CD14-positive monocyte (primary cell): ENCODE results near the gene ATP6AP1. TPM values are rescaled to one million over a fixed set of nuclear protein-coding genes. Genes with fewer than 3 reads are reported as not detected.
A peak's percentile ranks its signal among the peaks of the same experiment; 100 is the strongest.

Experiments
- DNase-seq, 3 donors: peaks; one replicate each; pipeline ENCODE4 v3.0.0-alpha.2; 2011 to 2022
- H2AFZ ChIP-seq: 2 replicates; pipeline ENCODE4 v1.6.0; 2012; ENCODE audit warnings: mild to moderate bottlenecking, low read depth, low read length, inconsistent platforms; ENCODE audit not compliant: insufficient read depth, poor library complexity, severe bottlenecking
- H3K27ac ChIP-seq, 2 donors: 1 replicate in 1 of 2; 2 replicates in 1 of 2; pipeline ENCODE4 v1.5.1; 2012 to 2013; ENCODE audit warnings: low read length in 2 of 2, control low read depth in 1 of 2, inconsistent platforms in 1 of 2, low read depth in 1 of 2, mild to moderate bottlenecking in 1 of 2
- H3K27me3 ChIP-seq, 2 donors: one replicate each; pipeline versions ENCODE4 v1.6.0 to v1.6.1; 2011 to 2013; ENCODE audit warnings: low read length in 2 of 2; ENCODE audit not compliant: control insufficient read depth in 2 of 2, insufficient read depth in 2 of 2
- H3K36me3 ChIP-seq, 2 donors: replicated peaks in 1 of 2; 1 replicate in 1 of 2; 2 replicates in 1 of 2; pipeline versions ENCODE4 v1.5.1 to v1.6.1; 2012 to 2013; ENCODE audit warnings: low read length in 2 of 2, control low read depth in 1 of 2, inconsistent platforms in 1 of 2, mild to moderate bottlenecking in 1 of 2; ENCODE audit not compliant: insufficient read depth in 2 of 2, control insufficient read depth in 1 of 2
- H3K4me1 ChIP-seq, 2 donors: 1 replicate in 1 of 2; 2 replicates in 1 of 2; pipeline versions ENCODE4 v1.5.1 to v1.6.1; 2012 to 2013; ENCODE audit warnings: low read length in 2 of 2, control low read depth in 1 of 2, inconsistent platforms in 1 of 2, mild to moderate bottlenecking in 1 of 2, moderate library complexity in 1 of 2; ENCODE audit not compliant: insufficient read depth in 2 of 2, control insufficient read depth in 1 of 2
- H3K4me2 ChIP-seq: replicated peaks from 2 replicates; pipeline ENCODE3; 2012; ENCODE audit warnings: low read length, moderate library complexity, mild to moderate bottlenecking; ENCODE audit not compliant: poor library complexity, severe bottlenecking; ENCODE audit errors: extremely low read depth
- H3K4me3 ChIP-seq, 3 experiments: fragments of 200-600 bp in 1 of 3; sonication (generic) in 1 of 3; replicated peaks in 1 of 3; 1 replicate in 2 of 3; 2 replicates in 1 of 3; pipeline ENCODE4 v1.5.1; 2011 to 2013; ENCODE audit warnings: low read length in 3 of 3, mild to moderate bottlenecking in 3 of 3, control low read depth in 2 of 3, low read depth in 2 of 3, inconsistent platforms in 1 of 3, moderate library complexity in 1 of 3
- H3K79me2 ChIP-seq: 2 replicates; pipeline ENCODE4 v1.6.0; 2012; ENCODE audit warnings: mild to moderate bottlenecking, control low read depth, inconsistent platforms, low read length, moderate library complexity; ENCODE audit not compliant: insufficient read depth
- H3K9ac ChIP-seq: 2 replicates; pipeline ENCODE4 v1.6.0; 2017; ENCODE audit warnings: low read length, mild to moderate bottlenecking; ENCODE audit not compliant: insufficient read depth, poor library complexity, severe bottlenecking
- H3K9me3 ChIP-seq, 2 donors: replicated peaks in 1 of 2; 1 replicate in 1 of 2; 2 replicates in 1 of 2; pipeline versions ENCODE4 v1.5.1 to v1.6.1; 2012 to 2013; ENCODE audit warnings: low read length in 2 of 2, control low read depth in 1 of 2; ENCODE audit not compliant: control insufficient read depth in 1 of 2, insufficient read depth in 1 of 2
- H4K20me1 ChIP-seq: 2 replicates; pipeline ENCODE4 v1.6.0; 2012; ENCODE audit warnings: mild to moderate bottlenecking, low read length, control low read depth, moderate library complexity; ENCODE audit not compliant: insufficient read depth
- H3K27ac Mint-ChIP-seq, 7 donors: one replicate each; pipeline ENCODE4 v1.8.0; 2020; ENCODE audit warnings: mild to moderate bottlenecking in 7 of 7, mixed read lengths in 7 of 7, moderate library complexity in 6 of 7, inconsistent platforms in 2 of 7
- H3K27me3 Mint-ChIP-seq, 3 donors: one replicate each; pipeline ENCODE4 v1.8.0; 2021 to 2022; ENCODE audit warnings: low read depth in 3 of 3, mild to moderate bottlenecking in 3 of 3, mixed read lengths in 3 of 3, moderate library complexity in 3 of 3, inconsistent platforms in 1 of 3
- H3K36me3 Mint-ChIP-seq, 2 donors: one replicate each; pipeline ENCODE4 v1.8.0; 2020; ENCODE audit warnings: mixed read lengths in 2 of 2, inconsistent platforms in 1 of 2, mild to moderate bottlenecking in 1 of 2
- H3K4me1 Mint-ChIP-seq: one replicate; pipeline ENCODE4 v1.8.0; 2020; ENCODE audit warnings: mild to moderate bottlenecking, mixed read lengths
- H3K4me3 Mint-ChIP-seq, 2 donors: one replicate each; pipeline ENCODE4 v1.8.0; 2020; ENCODE audit warnings: mild to moderate bottlenecking in 2 of 2, mixed read lengths in 2 of 2, moderate library complexity in 1 of 2
- H3K9me3 Mint-ChIP-seq, 7 donors: one replicate each; pipeline ENCODE4 v1.8.0; 2020 to 2022; ENCODE audit warnings: mixed read lengths in 7 of 7, mild to moderate bottlenecking in 6 of 7, moderate library complexity in 6 of 7, inconsistent platforms in 2 of 7
- CTCF ChIP-seq: fragments of 200-600 bp; IDR thresholded peaks from one replicate; pipeline ENCODE4 v1.8.0; 2022; ENCODE audit warnings: antibody characterized with exemption, mild to moderate bottlenecking
- WGBS: methylation state at CpG from one replicate; pipeline ENCODE4 v1.1.5; 2013; ENCODE audit warnings: missing lambda C conversion rate; ENCODE audit not compliant: insufficient coverage; 5-methylcytosine and 5-hydroxymethylcytosine counted together
- intact Hi-C, 2 donors: fragments of 100-400 bp; cut with micrococcal nuclease; formaldehyde crosslinking; loops; one replicate each; pipeline versions ENCODE4 v1.15.0 to v1.15.1; 2023
- polyA plus RNA-seq, 3 donors: library from polyadenylated mRNA; depleted of rRNA in 1 of 3; unstranded in 2 of 3; stranded (reverse) in 1 of 3; fragments of 300-500 nt in 2 of 3; fragments of >200 nt in 1 of 3; fragmentation: Illumina TruSeq in 2 of 3; gene quantifications; 1 replicate in 2 of 3; 2 replicates in 1 of 3; pipeline ENCODE4 v1.2.3, GENCODE V29; 2012 to 2021

Gene ATP6AP1
- polyA plus RNA-seq, 3 donors = 116 to 178 (median 145) TPM

GRCh38 chrX:154483325-154483724 lies 54.8 kb downstream of the ATP6AP1 start:
- Mint-ChIP-seq H3K27ac (peak overlapping the region in 1 of 7 donors; percentile 42), H3K27me3 (peaks cover 0 to 18% (median 3%) of the 10 kb centered on the region in 3 donors), H3K4me3 (no peak overlapping the region), H3K36me3 (peaks cover 8 to 15% of the 10 kb centered on the region in 2 donors), H3K4me1 (peaks cover 25% of the 10 kb centered on the region), H3K9me3 (peaks cover 0 to 10% (median 5%) of the 10 kb centered on the region in 7 donors)
- H3K36me3 ChIP-seq = peaks cover 0 to 3% of the 10 kb centered on the region in 2 donors
- no peak overlapping the region for H3K27ac ChIP-seq
- peaks cover 17% of the 10 kb centered on the region for H3K79me2 ChIP-seq
- TF ChIP-seq CTCF = no peak
- no peak for DNase-seq
- H2AFZ ChIP-seq = no peak overlapping the region
- intact Hi-C loops = no loop called here
- no peaks in the 10 kb centered on the region for H3K9me3 ChIP-seq
- H3K4me3 ChIP-seq = no peak overlapping the region
- 36% methylated on average over 2 of the region's 7 CpGs for WGBS
- no peaks in the 10 kb centered on the region for H3K27me3 ChIP-seq
- no peak overlapping the region for H3K9ac ChIP-seq
- H3K4me1 ChIP-seq = peaks cover 35 to 47% of the 10 kb centered on the region in 2 donors
- H4K20me1 ChIP-seq = no peaks in the 10 kb centered on the region
- no peak overlapping the region for H3K4me2 ChIP-seq

- Histone ChIP-seq H3K4me3 (peak overlapping the region in 1 of 3 experiments; percentile 74), H3K27ac (peak overlapping the region; percentile 27 to 66), H3K9me3 (no peaks in the 10 kb centered on the region), H3K36me3 (peaks cover 0 to 3% of the 10 kb centered on the region in 2 donors), H4K20me1 (no peaks in the 10 kb centered on the region), H3K27me3 (no peaks in the 10 kb centered on the region), H3K79me2 (peaks cover 20% of the 10 kb centered on the region), H3K4me1 (peaks cover 35 to 49% of the 10 kb centered on the region in 2 donors), H3K4me2 (peak overlapping the region; percentile 77), H3K9ac (no peak overlapping the region), H2AFZ (no peak overlapping the region)
- no peak for TF ChIP-seq CTCF
- Mint-ChIP-seq H3K9me3 (peaks cover 0 to 18% (median 4%) of the 10 kb centered on the region in 7 donors), H3K36me3 (peaks cover 12 to 18% of the 10 kb centered on the region in 2 donors), H3K4me3 (peak overlapping the region; percentile 46 to 65), H3K27me3 (peaks cover 0 to 17% (median 3%) of the 10 kb centered on the region in 3 donors), H3K27ac (peak overlapping the region; percentile 56 to 77 (median 66)), H3K4me1 (peaks cover 27% of the 10 kb centered on the region)
- 48% methylated on average over 5 of the region's 16 CpGs for WGBS
- DNase-seq = peak; percentile 49 to 70 (median 65)
- intact Hi-C loops = no loop called here
Measured at GRCh38 chrX:154484255-154485149, 56.0 kb downstream of the ATP6AP1 start.
